OCI-LY1 (cell line): ENCODE data around the gene LRSAM1.

Experiments used
- H2AFZ ChIP-seq: fragments of 200-600 bp; sonication (generic), shearing (Covaris generic); 2 replicates; pipeline ENCODE4 v1.6.0; 2014; ENCODE audit warnings: antibody characterized with exemption, mild to moderate bottlenecking, low read length
- H3F3A ChIP-seq: fragments of 200-600 bp; sonication (generic), shearing (Covaris generic); 2 replicates; pipeline ENCODE4 v1.6.0; 2014; ENCODE audit warnings: mild to moderate bottlenecking, antibody characterized with exemption, low read length, moderate library complexity; ENCODE audit not compliant: insufficient read depth
- H3K27ac ChIP-seq: fragments of 200-600 bp; sonication (generic); 2 replicates; pipeline ENCODE4 v1.5.1; 2014; ENCODE audit warnings: low read length, mixed run types, mild to moderate bottlenecking, low read depth; ENCODE audit not compliant: poor library complexity, severe bottlenecking
- H3K27me3 ChIP-seq: fragments of 200-600 bp; sonication (generic); 2 replicates; pipeline ENCODE4 v1.6.0; 2014; ENCODE audit warnings: antibody characterized with exemption, mild to moderate bottlenecking, low read length, moderate library complexity; ENCODE audit not compliant: insufficient read depth
- H3K36me3 ChIP-seq: fragments of 200-600 bp; sonication (generic); 2 replicates; pipeline ENCODE4 v1.6.1; 2014; ENCODE audit warnings: mild to moderate bottlenecking, antibody characterized with exemption, low read length, moderate library complexity, mixed read lengths; ENCODE audit not compliant: insufficient read depth
- H3K4me1 ChIP-seq: fragments of 200-600 bp; sonication (generic); 2 replicates; pipeline ENCODE4 v1.5.1; 2014; ENCODE audit warnings: mild to moderate bottlenecking, low read length, moderate library complexity; ENCODE audit not compliant: insufficient read depth, severe bottlenecking
- H3K4me2 ChIP-seq: fragments of 200-600 bp; sonication (generic), shearing (Covaris generic); 2 replicates; pipeline ENCODE4 v1.6.1; 2014; ENCODE audit warnings: low read length
- H3K4me3 ChIP-seq: fragments of 200-600 bp; sonication (generic); 2 replicates; pipeline ENCODE4 v1.5.1; 2014; ENCODE audit warnings: low read length, low read depth, mild to moderate bottlenecking, mixed read lengths; ENCODE audit not compliant: poor library complexity, severe bottlenecking
- H3K79me2 ChIP-seq: fragments of 200-600 bp; shearing (Covaris generic); 2 replicates; pipeline ENCODE4 v1.6.1; 2016; ENCODE audit warnings: mixed run types, low read length, mixed read lengths; ENCODE audit not compliant: insufficient read depth
- H3K9ac ChIP-seq: fragments of 200-600 bp; sonication (generic), shearing (Covaris generic); 2 replicates; pipeline ENCODE4 v1.6.1; 2014; ENCODE audit warnings: mild to moderate bottlenecking, low read length, mixed read lengths
- H3K9me2 ChIP-seq: fragments of 200-600 bp; sonication (generic), shearing (Covaris generic); 2 replicates; pipeline ENCODE4 v1.6.1; 2014; ENCODE audit warnings: low read depth, mild to moderate bottlenecking, low read length, mixed read lengths
- H3K9me3 ChIP-seq: fragments of 200-600 bp; shearing (Covaris generic); 2 replicates; pipeline ENCODE4 v1.6.1; 2014; ENCODE audit warnings: low read length, mixed read lengths
- H4K20me1 ChIP-seq: fragments of 200-600 bp; sonication (generic), shearing (Covaris generic); 2 replicates; pipeline ENCODE4 v1.6.0; 2016; ENCODE audit warnings: mild to moderate bottlenecking, low read length; ENCODE audit not compliant: insufficient read depth
- EZH2 ChIP-seq: fragments of 200-600 bp; sonication (generic), shearing (Covaris generic); IDR thresholded peaks from 2 replicates; pipeline ENCODE4 v1.8.0; 2017; ENCODE audit warnings: borderline replicate concordance, mixed run types, mild to moderate bottlenecking, antibody characterized with exemption, low read length, moderate library complexity, mixed read lengths
- TF ChIP-seq, protein P1 (sequence below): fragments of 200-600 bp; sonication (generic), shearing (Covaris generic); IDR thresholded peaks from 2 replicates; pipeline ENCODE4 v1.5.1; 2017; ENCODE audit warnings: mild to moderate bottlenecking, antibody characterized with exemption, low read length, moderate library complexity, mixed read lengths

LRSAM1 gene

GRCh38 chr9:127485995-127486394 lies 34.7 kb downstream of the LRSAM1 start:
- Histone ChIP-seq H3F3A (no peaks in the 10 kb centered on the region), H3K9ac (no peak overlapping the region), H2AFZ (no peak overlapping the region), H3K4me2 (no peak overlapping the region), H3K36me3 (peaks cover 21% of the 10 kb centered on the region; the same call in 1 of the 2 replicates), H3K79me2 (no peaks in the 10 kb centered on the region), H3K4me3 (no peak overlapping the region), H3K9me2 (no peaks in the 10 kb centered on the region), H3K27ac (no peak overlapping the region), H4K20me1 (no peaks in the 10 kb centered on the region), H3K27me3 (no peaks in the 10 kb centered on the region), H3K4me1 (no peaks in the 10 kb centered on the region), H3K9me3 (no peaks in the 10 kb centered on the region)
- TF ChIP-seq, protein P1, sequence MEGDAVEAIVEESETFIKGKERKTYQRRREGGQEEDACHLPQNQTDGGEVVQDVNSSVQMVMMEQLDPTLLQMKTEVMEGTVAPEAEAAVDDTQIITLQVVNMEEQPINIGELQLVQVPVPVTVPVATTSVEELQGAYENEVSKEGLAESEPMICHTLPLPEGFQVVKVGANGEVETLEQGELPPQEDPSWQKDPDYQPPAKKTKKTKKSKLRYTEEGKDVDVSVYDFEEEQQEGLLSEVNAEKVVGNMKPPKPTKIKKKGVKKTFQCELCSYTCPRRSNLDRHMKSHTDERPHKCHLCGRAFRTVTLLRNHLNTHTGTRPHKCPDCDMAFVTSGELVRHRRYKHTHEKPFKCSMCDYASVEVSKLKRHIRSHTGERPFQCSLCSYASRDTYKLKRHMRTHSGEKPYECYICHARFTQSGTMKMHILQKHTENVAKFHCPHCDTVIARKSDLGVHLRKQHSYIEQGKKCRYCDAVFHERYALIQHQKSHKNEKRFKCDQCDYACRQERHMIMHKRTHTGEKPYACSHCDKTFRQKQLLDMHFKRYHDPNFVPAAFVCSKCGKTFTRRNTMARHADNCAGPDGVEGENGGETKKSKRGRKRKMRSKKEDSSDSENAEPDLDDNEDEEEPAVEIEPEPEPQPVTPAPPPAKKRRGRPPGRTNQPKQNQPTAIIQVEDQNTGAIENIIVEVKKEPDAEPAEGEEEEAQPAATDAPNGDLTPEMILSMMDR, result no peak
- TF ChIP-seq EZH2, result no peak

GRCh38 chr9:127488946-127489345 lies 37.6 kb downstream of the LRSAM1 start:
- H3K36me3 ChIP-seq, result peaks cover 24% of the 10 kb centered on the region; the same call in 1 of the 2 replicates
- no peaks in the 10 kb centered on the region for H3K9me3 ChIP-seq
- TF ChIP-seq EZH2, result no peak
- TF ChIP-seq, protein P1, result no peak
- no peaks in the 10 kb centered on the region for H3K79me2 ChIP-seq
- no peaks in the 10 kb centered on the region for H3K9me2 ChIP-seq
- no peak overlapping the region for H2AFZ ChIP-seq
- H3K4me2 ChIP-seq, result no peak overlapping the region
- no peaks in the 10 kb centered on the region for H4K20me1 ChIP-seq
- no peak overlapping the region for H3K4me3 ChIP-seq
- H3F3A ChIP-seq, result no peaks in the 10 kb centered on the region
- H3K9ac ChIP-seq, result no peak overlapping the region
- no peaks in the 10 kb centered on the region for H3K4me1 ChIP-seq
- no peaks in the 10 kb centered on the region for H3K27me3 ChIP-seq
- H3K27ac ChIP-seq, result no peak overlapping the region

DNA sequence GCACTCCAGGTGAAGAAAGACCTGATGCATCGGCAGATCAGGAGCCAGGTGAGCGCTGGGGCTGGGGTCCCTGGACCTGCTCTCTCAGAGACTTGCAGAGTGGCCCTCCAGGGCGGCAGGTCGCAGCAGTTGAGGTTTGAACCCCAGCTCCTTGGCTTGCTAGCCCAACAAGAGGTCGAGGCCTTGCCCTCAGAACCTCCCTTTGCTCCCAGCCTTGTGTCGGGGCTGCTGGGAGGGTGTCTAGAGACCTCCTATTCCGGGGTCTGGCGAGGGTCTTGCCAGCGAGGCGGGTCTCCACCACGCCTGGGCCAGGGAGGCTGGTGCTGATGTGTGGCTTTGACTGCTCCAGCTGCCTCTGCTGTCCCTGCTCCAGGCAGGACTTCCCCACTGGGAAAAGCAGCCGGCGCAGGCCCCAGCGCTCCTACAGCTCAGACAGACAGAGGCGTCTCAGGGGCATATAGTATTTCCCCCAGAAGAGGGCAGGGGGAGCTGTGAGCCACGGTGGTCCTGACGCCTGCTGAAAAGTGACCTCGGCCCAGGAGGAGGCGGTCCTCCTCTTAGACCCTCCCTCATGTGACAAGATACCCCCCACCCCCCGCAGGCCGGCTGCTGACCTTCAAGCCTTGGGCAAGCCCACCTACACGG lies 38.3 kb downstream of the LRSAM1 start:
- H3K9ac ChIP-seq, result no peak overlapping the region
- H3K36me3 ChIP-seq, result peaks cover 22% of the 10 kb centered on the region; the same call in 1 of the 2 replicates
- no peaks in the 10 kb centered on the region for H3K4me1 ChIP-seq
- no peaks in the 10 kb centered on the region for H3F3A ChIP-seq
- H4K20me1 ChIP-seq, result no peaks in the 10 kb centered on the region
- no peak for TF ChIP-seq EZH2
- no peaks in the 10 kb centered on the region for H3K27me3 ChIP-seq
- H3K9me3 ChIP-seq, result no peaks in the 10 kb centered on the region
- H3K4me3 ChIP-seq, result no peak overlapping the region
- H3K79me2 ChIP-seq, result no peaks in the 10 kb centered on the region
- H3K4me2 ChIP-seq, result no peak overlapping the region
- no peaks in the 10 kb centered on the region for H3K9me2 ChIP-seq
- no peak overlapping the region for H3K27ac ChIP-seq
- no peak overlapping the region for H2AFZ ChIP-seq
